GM12865 (cell line): ENCODE data around the gene SIGLEC7.
A peak's percentile ranks its signal among the peaks of the same experiment; 100 is the strongest.

Experiments used
- DNase-seq: peaks from one replicate; pipeline ENCODE4 v3.0.0; 2010; ENCODE audit warnings: low read depth
- H3K4me3 ChIP-seq: 2 replicates; pipeline ENCODE4 v1.5.1; 2011; ENCODE audit warnings: mild to moderate bottlenecking, low read depth, low read length, control low read depth
- CTCF ChIP-seq: IDR thresholded peaks from 2 replicates; pipeline ENCODE4 v1.5.1; 2011; ENCODE audit warnings: low read length, control low read depth, low read depth, inconsistent platforms; ENCODE audit not compliant: insufficient read depth; ENCODE audit errors: missing control alignments

Gene SIGLEC7

GRCh38 chr19:51107406-51108065 lies 34.6 kb upstream of the SIGLEC7 start:
- DNase-seq = peak; percentile 52
- peak; percentile 8 for TF ChIP-seq CTCF
- peak overlapping the region; percentile 74 for H3K4me3 ChIP-seq

- no peak for TF ChIP-seq CTCF
- H3K4me3 ChIP-seq = peak within 1 kb of the TSS; percentile 74
- DNase-seq = peak; percentile 99
These were observed 33.9 kb upstream of the SIGLEC7 start, which contains the start of gene CTU1 for GRCh38 chr19:51108066-51108804. Gene CTU1, minus strand, starts transcription at chr19:51108409. Its CDS starts 3,840 bp downstream, at chr19:51104569.

- DNase-seq = no peak
- no peak for TF ChIP-seq CTCF
- H3K4me3 ChIP-seq = peak overlapping the region; percentile 59
These were observed 33.3 kb upstream of the SIGLEC7 start for GRCh38 chr19:51108805-51109146.

DNA sequence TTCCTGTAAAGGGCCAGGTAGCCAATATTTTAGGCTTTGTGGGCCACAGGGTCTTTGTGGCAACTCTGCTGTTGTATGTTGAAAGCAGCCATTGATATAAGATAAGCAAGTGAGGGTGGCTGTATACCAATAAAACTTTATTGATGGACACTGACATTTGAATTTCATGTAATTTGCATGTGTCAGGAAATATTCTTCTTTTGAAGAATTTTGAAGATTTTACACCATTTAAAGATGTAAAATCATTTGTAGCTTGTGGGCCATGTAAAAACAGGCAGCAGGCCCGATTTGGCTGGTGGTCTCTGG lies 31.5 kb upstream of the SIGLEC7 start:
- H3K4me3 ChIP-seq = no peak overlapping the region
- no peak for DNase-seq
- no peak for TF ChIP-seq CTCF

DNA sequence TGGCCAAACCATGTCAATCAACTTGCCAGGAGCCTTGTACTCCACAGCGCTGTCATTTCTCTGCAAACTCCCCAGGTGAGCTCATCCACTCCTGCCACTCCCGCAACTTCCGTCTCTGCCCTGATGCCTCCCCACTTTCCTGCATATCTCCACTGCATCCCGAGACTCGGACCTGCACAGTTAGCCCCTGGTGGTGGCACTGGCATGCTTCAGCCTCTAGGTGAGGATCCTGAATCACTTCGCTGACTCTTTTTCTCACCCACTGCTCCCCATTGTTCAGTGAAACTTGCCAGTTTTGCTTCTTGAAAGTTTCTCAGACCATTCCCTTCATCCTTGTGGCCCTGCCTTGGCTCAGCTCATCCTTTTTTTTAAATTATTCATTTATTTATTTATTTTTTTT lies 30.5 kb upstream of the SIGLEC7 start:
- H3K4me3 ChIP-seq = no peak overlapping the region
- peak; percentile 15 for TF ChIP-seq CTCF
- DNase-seq = no peak

- H3K4me3 ChIP-seq = no peak overlapping the region
- DNase-seq = peak; percentile 49
- TF ChIP-seq CTCF = no peak
These were observed 27.9 kb upstream of the SIGLEC7 start for GRCh38 chr19:51114087-51114729.
